ENCODE data around the gene SELENON.
A peak's percentile ranks its signal among the peaks of the same experiment; 100 is the strongest.

Gene SELENON, protein sequence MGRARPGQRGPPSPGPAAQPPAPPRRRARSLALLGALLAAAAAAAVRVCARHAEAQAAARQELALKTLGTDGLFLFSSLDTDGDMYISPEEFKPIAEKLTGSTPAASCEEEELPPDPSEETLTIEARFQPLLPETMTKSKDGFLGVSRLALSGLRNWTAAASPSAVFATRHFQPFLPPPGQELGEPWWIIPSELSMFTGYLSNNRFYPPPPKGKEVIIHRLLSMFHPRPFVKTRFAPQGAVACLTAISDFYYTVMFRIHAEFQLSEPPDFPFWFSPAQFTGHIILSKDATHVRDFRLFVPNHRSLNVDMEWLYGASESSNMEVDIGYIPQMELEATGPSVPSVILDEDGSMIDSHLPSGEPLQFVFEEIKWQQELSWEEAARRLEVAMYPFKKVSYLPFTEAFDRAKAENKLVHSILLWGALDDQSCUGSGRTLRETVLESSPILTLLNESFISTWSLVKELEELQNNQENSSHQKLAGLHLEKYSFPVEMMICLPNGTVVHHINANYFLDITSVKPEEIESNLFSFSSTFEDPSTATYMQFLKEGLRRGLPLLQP

DNA sequence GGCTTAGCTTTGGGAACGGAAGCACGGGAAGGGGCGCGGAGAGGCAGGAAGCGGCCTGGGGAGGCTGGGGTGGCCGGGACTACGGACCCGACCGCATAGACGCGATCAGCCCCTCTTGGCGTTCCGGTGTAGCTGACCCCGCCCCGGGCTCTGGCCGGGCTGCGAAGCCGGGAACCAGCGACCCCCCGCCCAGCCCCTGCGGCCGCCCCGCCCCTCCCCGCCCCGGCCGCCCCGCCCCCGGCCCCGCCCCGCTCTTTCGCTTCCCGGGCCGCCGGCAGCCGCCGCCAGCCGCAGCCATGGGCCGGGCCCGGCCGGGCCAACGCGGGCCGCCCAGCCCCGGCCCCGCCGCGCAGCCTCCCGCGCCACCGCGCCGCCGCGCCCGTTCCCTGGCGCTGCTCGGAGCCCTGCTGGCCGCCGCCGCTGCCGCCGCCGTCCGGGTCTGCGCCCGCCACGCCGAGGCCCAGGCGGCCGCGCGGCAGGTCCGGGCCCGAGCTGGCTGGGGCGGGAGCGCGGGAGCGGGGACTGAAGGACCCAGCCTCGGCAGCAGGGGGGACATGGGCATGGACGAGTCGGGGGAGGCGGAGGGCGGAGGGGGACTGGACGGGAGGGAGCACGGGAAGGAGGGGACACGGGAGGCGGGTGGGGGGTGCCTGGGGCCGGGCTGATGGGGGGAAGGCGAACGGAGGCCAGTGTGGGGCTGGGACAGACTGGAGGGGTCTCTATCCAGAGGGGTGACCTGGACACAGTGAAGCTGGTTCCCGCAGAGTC is at the start of gene SELENON:
Gene SELENON (plus strand): TSS at position 259 of the 768 bp plus-strand sequence. CDS start 38 bp downstream, at position 297.
- DNase-seq (ENCODE audit: low read depth, low spot score), result peak; percentile 68

DNA sequence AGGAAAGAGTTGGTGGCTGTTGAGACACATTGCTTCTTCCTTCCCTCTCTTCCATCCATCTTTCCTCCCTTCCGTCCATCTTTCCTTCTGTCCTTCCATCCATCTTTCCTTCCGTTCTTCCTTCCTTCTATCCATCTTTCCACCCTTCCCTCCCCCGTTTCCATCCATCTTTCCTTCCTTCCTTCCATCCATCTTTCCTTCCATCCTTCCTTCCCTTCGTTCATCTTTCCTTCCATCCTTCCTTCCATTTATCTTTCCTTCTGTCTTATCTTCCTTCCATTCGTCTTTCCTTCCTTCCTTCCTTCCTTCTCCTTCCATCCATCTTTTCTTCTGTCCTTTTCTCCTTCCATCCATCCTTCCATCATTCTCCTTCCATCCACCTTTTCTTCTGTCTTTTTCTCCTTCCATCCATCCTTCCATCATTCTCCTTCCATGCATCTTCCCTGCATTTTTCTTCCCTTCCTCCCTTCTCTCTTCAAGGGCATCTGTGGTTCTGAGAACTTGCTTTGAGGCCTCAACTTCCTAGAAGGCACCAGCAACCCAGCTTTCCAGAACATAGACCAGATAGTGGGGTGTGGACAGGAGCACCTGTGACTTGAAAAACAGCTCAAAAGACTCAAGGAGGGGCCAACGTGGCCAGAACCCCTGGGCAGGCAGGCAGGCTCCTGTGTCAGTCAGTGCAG is 48.9 kb upstream of the SELENON start:
- DNase-seq (ENCODE audit: low read depth, low spot score), result no peak

DNA sequence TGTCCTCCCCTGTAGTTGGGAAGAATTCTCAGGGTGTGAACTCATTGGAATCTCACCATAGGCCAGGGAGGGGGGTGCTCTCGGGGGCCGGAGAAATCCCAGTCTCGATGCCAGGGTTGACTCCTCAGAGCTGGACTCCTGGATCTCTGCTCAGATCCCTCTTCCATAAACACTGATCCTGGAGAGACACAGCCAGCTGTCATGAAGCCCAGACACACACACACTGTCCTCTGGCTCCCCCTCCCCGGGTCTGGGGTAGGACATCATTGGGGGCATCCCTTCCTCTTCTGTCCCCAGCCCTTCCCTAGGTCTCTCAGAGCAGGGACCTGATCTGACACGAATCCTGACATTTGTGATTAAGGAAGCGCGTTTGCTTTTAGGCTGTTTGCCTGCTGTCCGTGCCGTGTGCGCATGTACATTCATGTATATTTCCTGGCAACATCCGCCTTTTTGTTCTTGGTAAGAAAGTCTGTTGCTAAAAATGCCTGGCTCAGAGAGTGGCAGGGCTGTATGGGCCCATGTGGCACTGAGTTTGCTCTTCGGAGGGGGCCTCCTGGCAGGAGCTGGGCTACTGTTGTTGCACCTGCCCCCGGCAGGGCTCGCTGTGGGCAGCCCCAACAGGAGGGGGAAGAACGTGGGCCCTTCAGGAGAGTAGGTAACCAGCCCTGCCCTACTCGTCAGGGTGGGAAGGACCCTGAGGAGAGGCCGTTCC is 45.4 kb upstream of the SELENON start:
- DNase-seq (ENCODE audit: low read depth, low spot score), result no peak

DNA sequence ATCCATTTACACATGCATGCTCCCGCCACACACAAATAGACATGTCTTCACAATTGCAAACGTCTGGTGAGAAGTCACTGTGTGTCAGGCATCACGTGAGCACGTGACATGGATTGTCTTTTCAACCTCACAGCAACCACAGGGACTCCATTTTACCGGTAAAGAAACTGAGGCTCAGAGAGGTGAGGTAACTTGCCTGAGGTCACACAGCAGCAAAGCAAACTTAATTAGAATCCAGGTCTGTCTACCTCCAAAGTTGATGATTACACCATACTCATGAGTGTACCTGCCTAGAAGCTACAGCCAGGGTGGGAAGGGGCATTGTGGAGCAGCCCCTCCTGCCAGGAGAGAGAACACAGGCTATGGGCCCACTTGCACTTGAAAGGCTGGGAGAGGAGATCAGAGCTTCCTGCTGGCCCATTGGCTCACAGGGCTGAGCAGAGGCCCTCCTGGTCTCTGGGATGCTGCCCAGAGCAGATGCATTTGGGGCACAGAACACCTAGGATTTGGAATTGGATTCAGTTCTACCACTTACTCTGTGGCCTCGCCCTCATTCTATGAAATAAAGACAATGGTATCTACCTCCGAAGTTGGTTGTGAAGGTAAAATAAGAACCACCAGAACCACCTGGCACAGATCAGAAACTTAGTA is 44.4 kb upstream of the SELENON start:
- DNase-seq (ENCODE audit: low read depth, low spot score), result no peak

DNA sequence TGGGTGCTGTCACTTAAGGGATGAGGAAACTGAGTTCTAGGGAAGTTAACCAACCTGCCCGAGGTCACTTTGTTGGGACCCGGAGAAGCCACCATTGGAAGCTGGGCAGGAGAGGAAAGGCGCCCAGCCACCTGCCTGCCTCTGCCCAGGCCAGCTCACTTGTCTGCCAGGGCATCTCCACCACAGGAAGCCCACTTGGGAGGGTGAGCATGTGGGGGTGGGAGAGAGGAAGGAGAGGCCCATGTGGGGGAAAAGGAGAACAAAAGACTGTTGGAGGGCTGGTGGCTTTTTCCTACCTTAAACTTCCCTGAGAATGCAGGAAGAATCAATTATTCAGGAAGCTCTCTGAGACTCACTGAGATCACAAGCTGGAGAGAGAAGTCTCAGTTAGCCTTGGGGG is 43.8 kb upstream of the SELENON start:
- no peak for DNase-seq (ENCODE audit: low read depth, low spot score)

GRCh38 chr1:25757151-25757845 is 42.7 kb upstream of the SELENON start:
- peak; percentile 50 for DNase-seq (ENCODE audit: low read depth, low spot score)

DNA sequence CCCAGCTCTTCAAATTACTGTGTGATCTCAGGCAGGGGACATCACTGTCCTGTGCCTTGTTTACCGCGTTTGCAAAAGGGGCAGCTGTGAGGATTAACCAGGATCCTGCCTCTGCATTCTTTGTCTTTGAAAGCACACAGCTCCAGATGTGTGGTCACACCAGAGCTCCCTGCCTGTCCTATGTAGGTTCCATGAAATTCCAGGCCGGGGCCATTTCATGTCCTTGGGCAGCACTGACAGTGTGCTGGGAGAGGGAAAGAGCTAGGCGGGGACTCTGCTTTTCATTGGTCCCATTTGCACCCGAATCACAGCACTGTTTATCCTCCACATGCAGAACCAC is 42.2 kb upstream of the SELENON start:
- no peak for DNase-seq (ENCODE audit: low read depth, low spot score)

GRCh38 chr1:25758466-25759070 is 41.4 kb upstream of the SELENON start:
- no peak for DNase-seq (ENCODE audit: low read depth, low spot score)

- no peak for DNase-seq (ENCODE audit: low read depth, low spot score)
Measured at GRCh38 chr1:25760122-25760719, 39.8 kb upstream of the SELENON start.

DNA sequence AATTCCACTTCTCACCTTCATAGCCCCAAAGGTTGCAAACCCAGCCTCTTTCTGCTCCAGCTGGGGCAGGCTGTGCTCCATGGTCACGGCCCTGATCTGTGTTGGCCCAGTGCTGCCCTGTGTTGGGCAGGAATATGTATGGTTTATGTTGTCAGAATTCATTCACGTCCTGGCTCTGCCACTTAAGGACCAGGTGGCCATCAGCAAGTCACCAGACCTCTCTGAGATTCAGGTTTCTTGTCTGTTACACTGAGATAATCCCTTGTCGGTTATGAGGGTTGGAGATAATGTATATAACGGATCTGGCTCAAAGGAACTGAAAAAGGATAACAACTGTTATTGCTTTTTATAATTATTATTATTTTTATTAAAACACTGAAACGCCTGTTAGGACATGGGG is 39.1 kb upstream of the SELENON start:
- DNase-seq (ENCODE audit: low read depth, low spot score), result no peak

- no peak for DNase-seq (ENCODE audit: low read depth, low spot score)
Measured at GRCh38 chr1:25763493-25763892, 36.5 kb upstream of the SELENON start.

- no peak for DNase-seq (ENCODE audit: low read depth, low spot score)
Measured at GRCh38 chr1:25765136-25765922, 34.7 kb upstream of the SELENON start.

GRCh38 chr1:25765923-25766589 is 33.9 kb upstream of the SELENON start:
- no peak for DNase-seq (ENCODE audit: low read depth, low spot score)

GRCh38 chr1:25766721-25767436 is 33.1 kb upstream of the SELENON start:
- no peak for DNase-seq (ENCODE audit: low read depth, low spot score)

GRCh38 chr1:25767437-25767770 is 32.6 kb upstream of the SELENON start:
- DNase-seq (ENCODE audit: low read depth, low spot score), result no peak

DNA sequence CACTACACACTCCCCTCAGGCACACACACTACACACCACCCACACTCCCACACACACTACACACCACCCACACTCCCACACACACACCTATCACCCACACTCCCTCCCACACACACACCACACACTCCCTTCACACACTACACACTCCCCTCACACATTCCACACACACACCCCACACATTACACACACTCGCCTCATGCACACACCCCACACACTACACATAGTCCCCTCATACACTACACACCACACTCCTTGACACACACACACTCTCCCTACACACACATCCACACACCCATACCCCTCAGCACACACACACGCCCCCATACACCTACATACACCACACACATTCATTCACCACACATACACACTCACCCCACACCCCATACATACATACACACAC is 31.0 kb upstream of the SELENON start:
- DNase-seq (ENCODE audit: low read depth, low spot score), result no peak

- DNase-seq (ENCODE audit: low read depth, low spot score), result no peak
Measured at GRCh38 chr1:25769625-25770383, 30.2 kb upstream of the SELENON start.
